Esophagus squamous epithelium (tissue), 4 donors: ENCODE results near the gene LPAR5.

Source experiments
- CTCF ChIP-seq, 6 experiments: fragments of 450-650 bp in 4 of 6; fragments of 200-600 bp in 2 of 6; sonication (generic) in 2 of 6; IDR thresholded peaks; one replicate each; pipeline ENCODE4 v1.5.1; 2016 to 2019; ENCODE audit warnings: antibody characterized with exemption in 6 of 6, mild to moderate bottlenecking in 4 of 6, moderate library complexity in 4 of 6
- POLR2A ChIP-seq, 4 donors: fragments of 450-650 bp; IDR thresholded peaks; one replicate each; pipeline ENCODE4 v1.6.1; 2017; ENCODE audit warnings: antibody characterized with exemption in 4 of 4, mild to moderate bottlenecking in 4 of 4, moderate library complexity in 3 of 4

- no peak for TF ChIP-seq POLR2A (IDR thresholded peaks at IDR 0.05)
- peak in 3 of 6 experiments; percentile 34 to 37 (median 34) for TF ChIP-seq CTCF (IDR thresholded peaks at IDR 0.05)
Observed at GRCh38 chr12:6570264-6570887, 65.4 kb downstream of the LPAR5 start.
